HG02798 (cell line): ENCODE measurements around the gene PTPN4.

Experiments used
- ATAC-seq: cut with Tn5 transposase; IDR thresholded peaks from one replicate; pipeline ENCODE4 v1.9.1; 2021; ENCODE audit warnings: mild to moderate bottlenecking; ENCODE audit not compliant: unreplicated experiment, poor library complexity

PTPN4 gene

GRCh38 chr2:119758881-119759450 is 756 bp upstream of the PTPN4 start:
- ATAC-seq = no peak

GRCh38 chr2:119760237-119760955 is 674 bp downstream of the PTPN4 start:
- peak; percentile 13 for ATAC-seq

- ATAC-seq = no peak
Observed at GRCh38 chr2:119760956-119761275, 1.2 kb downstream of the PTPN4 start.

GRCh38 chr2:119764832-119765231 is 5.1 kb downstream of the PTPN4 start:
- ATAC-seq = no peak

GRCh38 chr2:119765433-119766002 is 5.8 kb downstream of the PTPN4 start:
- no peak for ATAC-seq

GRCh38 chr2:119766944-119767343 is 7.2 kb downstream of the PTPN4 start:
- no peak for ATAC-seq

GRCh38 chr2:119768742-119769141 is 9.0 kb downstream of the PTPN4 start:
- no peak for ATAC-seq

- no peak for ATAC-seq
Observed at GRCh38 chr2:119769645-119770044, 9.9 kb downstream of the PTPN4 start.

GRCh38 chr2:119771331-119771730 is 11.6 kb downstream of the PTPN4 start:
- no peak for ATAC-seq

GRCh38 chr2:119772128-119772527 is 12.4 kb downstream of the PTPN4 start:
- ATAC-seq = no peak

GRCh38 chr2:119772767-119773166 is 13.0 kb downstream of the PTPN4 start:
- ATAC-seq = no peak

GRCh38 chr2:119774026-119774425 is 14.3 kb downstream of the PTPN4 start:
- ATAC-seq = no peak

GRCh38 chr2:119775102-119775501 is 15.4 kb downstream of the PTPN4 start:
- no peak for ATAC-seq

- ATAC-seq = no peak
Observed at GRCh38 chr2:119782308-119783027, 22.7 kb downstream of the PTPN4 start.

- no peak for ATAC-seq
Observed at GRCh38 chr2:119784876-119785275, 25.2 kb downstream of the PTPN4 start.

- no peak for ATAC-seq
Observed at GRCh38 chr2:119786295-119786694, 26.6 kb downstream of the PTPN4 start.

GRCh38 chr2:119788752-119789151 is 29.0 kb downstream of the PTPN4 start:
- ATAC-seq = no peak

- ATAC-seq = no peak
Observed at GRCh38 chr2:119790466-119790865, 30.7 kb downstream of the PTPN4 start.

- ATAC-seq = no peak
Observed at GRCh38 chr2:119792907-119793312, 33.2 kb downstream of the PTPN4 start.

- no peak for ATAC-seq
Observed at GRCh38 chr2:119794237-119794636, 34.5 kb downstream of the PTPN4 start.
